Gastroesophageal sphincter (tissue), 4 donors: ENCODE results near the gene PAX5. TPM values are rescaled to one million over a fixed set of nuclear protein-coding genes. Genes with fewer than 3 reads are reported as not detected.

Source experiments
- ATAC-seq: fragments of 150-250 bp; one replicate; pipeline ENCODE4 v1.9.1; 2016; ENCODE audit warnings: mild to moderate bottlenecking, moderate library complexity
- H3K27ac ChIP-seq, 4 donors: fragments of 200-600 bp; sonication (generic) in 3 of 4; 1 replicate in 3 of 4; 2 replicates in 1 of 4; pipeline ENCODE4 v1.5.1; 2016 to 2019
- H3K27me3 ChIP-seq: fragments of 200-600 bp; sonication (generic); one replicate; pipeline ENCODE4 v1.5.1; 2019
- H3K36me3 ChIP-seq, 2 donors: fragments of 200-600 bp; sonication (generic); one replicate each; pipeline ENCODE4 v1.5.1; 2019; ENCODE audit warnings: control low read depth in 1 of 2
- H3K4me1 ChIP-seq, 3 donors: fragments of 200-600 bp; sonication (generic); 1 replicate in 2 of 3; 2 replicates in 1 of 3; pipeline ENCODE4 v1.5.1; 2016 to 2019; ENCODE audit warnings: control low read depth in 2 of 3
- H3K4me3 ChIP-seq, 2 donors: fragments of 200-600 bp; sonication (generic); one replicate each; pipeline ENCODE4 v1.5.1; 2019; ENCODE audit warnings: mild to moderate bottlenecking in 1 of 2, moderate library complexity in 1 of 2
- H3K9me3 ChIP-seq, 3 donors: fragments of 200-600 bp; sonication (generic); one replicate each; pipeline ENCODE4 v1.5.1; 2017 to 2019; ENCODE audit warnings: control low read depth in 2 of 3
- CTCF ChIP-seq, 4 experiments: fragments of 200-600 bp in 2 of 4; fragments of 450-650 bp in 2 of 4; sonication (generic) in 1 of 4; IDR thresholded peaks; one replicate each; pipeline ENCODE4 v1.5.1; 2017 to 2019; ENCODE audit warnings: antibody characterized with exemption in 4 of 4, mild to moderate bottlenecking in 2 of 4, moderate library complexity in 2 of 4
- EP300 ChIP-seq: sonication (generic); formaldehyde crosslinking; IDR thresholded peaks from one replicate; pipeline ENCODE4 v1.6.1; 2017; ENCODE audit warnings: antibody characterized with exemption, mild to moderate bottlenecking
- POLR2A ChIP-seq, 2 donors: fragments of 450-650 bp; IDR thresholded peaks; one replicate each; pipeline ENCODE4 v1.6.1; 2017; ENCODE audit warnings: antibody characterized with exemption in 2 of 2, mild to moderate bottlenecking in 2 of 2, moderate library complexity in 1 of 2
- POLR2AphosphoS5 ChIP-seq: sonication (generic); formaldehyde crosslinking; IDR thresholded peaks from one replicate; pipeline ENCODE4 v1.6.1; 2017; ENCODE audit warnings: antibody characterized with exemption
- WGBS, 2 donors: methylation state at CpG; one replicate each; pipeline ENCODE4 v1.1.5; 2018; ENCODE audit warnings: low coverage in 1 of 2; 5-methylcytosine and 5-hydroxymethylcytosine counted together
- total RNA-seq, 4 donors: library from RNA; depleted of rRNA; stranded (reverse); fragments of >200 nt; gene quantifications; one replicate each; pipeline ENCODE4 v1.1.0, GENCODE V29; 2016

PAX5 gene
- total RNA-seq, 4 donors from 2014 or later, result under 0.01 TPM; not detected in 3

GRCh38 chr9:36933676-36934215 lies 100.3 kb downstream of the PAX5 start:
- H3K27me3 ChIP-seq, result peaks cover 41% of the 10 kb centered on the region
- WGBS, 2 donors, result 65% methylated on average over 2 of the region's 6 CpGs; no CpG with 5 or more reads in 1 of the 2 donors
- ATAC-seq, result no peak
- no peaks in the 10 kb centered on the region for H3K36me3 ChIP-seq
- H3K9me3 ChIP-seq, result peaks cover 0 to 10% (median 0%) of the 10 kb centered on the region in 3 donors
- TF ChIP-seq EP300 (no peak), POLR2A (IDR thresholded peaks at IDR 0.05) (no peak), CTCF (IDR thresholded peaks at IDR 0.05) (no peak), POLR2AphosphoS5 (no peak)
- H3K4me1 ChIP-seq, result no peaks in the 10 kb centered on the region
- H3K4me3 ChIP-seq, result no peak overlapping the region
- no peak overlapping the region for H3K27ac ChIP-seq

DNA sequence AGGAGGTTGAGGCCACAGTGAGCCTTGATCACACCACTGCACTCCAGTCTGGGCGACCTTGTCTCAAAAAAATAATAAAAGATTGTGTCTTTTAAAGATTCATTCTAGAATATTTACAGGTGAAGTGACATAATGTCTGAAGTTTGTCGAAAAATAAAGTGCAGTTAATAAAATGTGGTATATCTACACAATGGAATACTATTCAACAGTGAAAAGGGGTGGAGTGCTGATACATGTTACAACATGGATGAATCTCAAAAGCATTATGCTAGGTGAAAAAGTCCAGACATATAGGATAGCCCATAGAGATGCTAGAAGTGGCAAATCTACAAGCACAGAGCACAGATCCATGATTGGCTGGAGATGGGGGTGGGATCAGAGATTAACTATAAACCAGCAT lies 101.9 kb downstream of the PAX5 start:
- TF ChIP-seq POLR2A (IDR thresholded peaks at IDR 0.05), result no peak
- ATAC-seq, result no peak
- H3K4me3 ChIP-seq, result no peak overlapping the region
- H3K9me3 ChIP-seq, result peaks cover 0 to 10% (median 0%) of the 10 kb centered on the region in 3 donors
- peaks cover 41% of the 10 kb centered on the region for H3K27me3 ChIP-seq
- no peaks in the 10 kb centered on the region for H3K36me3 ChIP-seq
- WGBS, 2 donors, result 38 to 50% methylated on average over 1 to 2 of the region's 2 CpGs
- no peak overlapping the region for H3K27ac ChIP-seq
- H3K4me1 ChIP-seq, result no peaks in the 10 kb centered on the region

DNA sequence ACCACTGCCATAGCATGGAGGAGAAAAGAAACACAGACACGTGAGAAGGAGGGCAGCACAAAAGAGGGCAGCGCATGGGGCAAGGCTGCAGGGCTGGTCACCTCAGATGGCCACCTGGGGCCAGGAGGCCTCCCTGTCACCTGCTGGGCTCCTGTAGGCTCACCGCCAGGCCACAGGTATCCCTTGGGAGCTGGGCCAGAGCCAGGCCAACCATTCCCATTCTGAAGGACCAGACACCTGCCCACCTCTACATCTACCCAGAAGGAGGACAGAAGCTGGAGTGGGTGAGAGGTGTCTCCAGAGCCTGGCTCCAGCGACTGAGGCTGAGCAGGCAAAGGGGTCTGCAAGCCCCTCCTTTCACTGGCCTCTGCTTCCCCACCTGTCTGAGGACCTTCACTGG lies 103.1 kb downstream of the PAX5 start:
- no peaks in the 10 kb centered on the region for H3K4me1 ChIP-seq
- H3K27me3 ChIP-seq, result peaks cover 34% of the 10 kb centered on the region
- no peak for TF ChIP-seq POLR2A (IDR thresholded peaks at IDR 0.05)
- TF ChIP-seq POLR2AphosphoS5, result no peak
- no peak for TF ChIP-seq CTCF (IDR thresholded peaks at IDR 0.05)
- no peak for TF ChIP-seq EP300
- H3K9me3 ChIP-seq, result peaks cover 0 to 10% (median 0%) of the 10 kb centered on the region in 3 donors
- ATAC-seq, result no peak
- no peak overlapping the region for H3K4me3 ChIP-seq
- 51 to 68% methylated on average over 2 of the region's 4 CpGs for WGBS, 2 donors
- no peak overlapping the region for H3K27ac ChIP-seq
- H3K36me3 ChIP-seq, result no peaks in the 10 kb centered on the region

DNA sequence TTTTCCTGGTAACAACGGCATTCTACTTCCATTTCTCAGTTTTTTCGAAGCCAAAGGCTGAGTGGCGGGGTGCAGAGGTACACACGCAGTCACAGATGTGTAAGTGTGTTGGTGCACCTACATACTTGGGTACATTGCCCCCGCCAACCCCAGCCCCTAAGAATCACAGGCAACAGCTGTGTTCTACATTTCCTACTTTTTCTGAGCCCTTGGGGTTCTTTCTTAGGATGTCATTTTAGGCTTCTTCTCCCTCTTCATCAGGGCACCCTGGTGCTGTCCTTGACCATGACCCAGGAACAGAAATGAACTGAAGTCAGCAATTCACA lies 104.8 kb downstream of the PAX5 start:
- 80 to 84% methylated on average over 5 of the region's 5 CpGs for WGBS, 2 donors
- TF ChIP-seq POLR2AphosphoS5, result no peak
- no peak for TF ChIP-seq POLR2A (IDR thresholded peaks at IDR 0.05)
- TF ChIP-seq EP300, result no peak
- no peak for TF ChIP-seq CTCF (IDR thresholded peaks at IDR 0.05)
- Histone ChIP-seq H3K36me3 (no peaks in the 10 kb centered on the region), H3K27me3 (peaks cover 40% of the 10 kb centered on the region), H3K27ac (no peak overlapping the region), H3K4me1 (no peaks in the 10 kb centered on the region), H3K4me3 (no peak overlapping the region), H3K9me3 (peaks cover 0 to 10% (median 0%) of the 10 kb centered on the region in 3 donors)
- no peak for ATAC-seq

DNA sequence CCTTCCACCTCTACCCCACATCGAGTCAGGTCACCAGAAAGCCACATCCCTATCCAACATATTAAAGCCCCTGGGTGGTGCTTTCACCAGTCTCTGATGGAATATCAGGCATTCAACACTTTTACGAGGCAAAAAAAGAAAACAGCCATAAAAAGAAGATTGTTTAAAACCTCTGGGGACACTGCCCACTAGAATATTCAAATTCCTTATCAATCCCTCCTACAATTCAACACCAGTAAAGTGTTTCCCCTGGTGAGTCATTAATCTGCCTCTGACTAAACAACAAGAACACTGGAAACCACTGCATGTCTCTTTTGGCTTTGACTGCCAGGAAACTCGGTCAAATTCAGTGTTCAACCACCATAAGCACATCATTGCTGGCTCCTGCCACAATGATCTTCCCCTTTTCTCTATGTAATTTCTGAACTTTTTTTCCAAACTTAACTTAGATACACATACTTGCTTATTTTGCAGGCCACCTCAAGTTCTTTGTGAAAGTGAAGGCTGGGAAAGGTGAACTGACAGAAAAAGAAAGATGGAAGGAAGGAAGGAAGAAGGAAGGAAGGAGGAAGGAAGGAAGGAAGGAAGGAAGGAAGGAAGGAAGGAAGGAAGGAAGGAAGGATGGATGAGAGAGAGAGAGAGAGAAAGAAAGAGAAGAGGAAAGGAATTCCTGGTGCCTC lies 105.3 kb downstream of the PAX5 start:
- Histone ChIP-seq H3K36me3 (no peaks in the 10 kb centered on the region), H3K4me1 (no peaks in the 10 kb centered on the region), H3K9me3 (peaks cover 0 to 10% (median 0%) of the 10 kb centered on the region in 3 donors), H3K27me3 (peaks cover 41% of the 10 kb centered on the region), H3K4me3 (no peak overlapping the region), H3K27ac (no peak overlapping the region)
- no peak for ATAC-seq
- 37 to 38% methylated on average over 3 of the region's 3 CpGs for WGBS, 2 donors
- TF ChIP-seq POLR2AphosphoS5, result no peak
- TF ChIP-seq POLR2A (IDR thresholded peaks at IDR 0.05), result no peak
- no peak for TF ChIP-seq EP300
- TF ChIP-seq CTCF (IDR thresholded peaks at IDR 0.05), result no peak
